Cardiac muscle cell (in vitro differentiated cells and primary cell): ENCODE measurements around the gene TAOK2. TPM values are rescaled to one million over a fixed set of nuclear protein-coding genes. Genes with fewer than 3 reads are reported as not detected.

Source experiments
- DNase-seq, 2 donors: peaks; one replicate each; pipeline versions ENCODE4 v3.0.0 to v3.0.0-alpha.2; 2010 to 2017; ENCODE audit warnings: low read depth in 1 of 2, low spot score in 1 of 2
- H3K27ac ChIP-seq: fragments of 200-600 bp; sonication (generic); 2 replicates; pipeline ENCODE4 v1.5.1; 2016
- H3K27me3 ChIP-seq: fragments of 200-600 bp; sonication (generic); 2 replicates; pipeline ENCODE4 v1.6.0; 2016; ENCODE audit warnings: control low read depth
- H3K36me3 ChIP-seq: fragments of 200-600 bp; sonication (generic); 2 replicates; pipeline ENCODE4 v1.5.1; 2016; ENCODE audit warnings: control low read depth
- H3K4me1 ChIP-seq: fragments of 200-600 bp; sonication (generic); 2 replicates; pipeline ENCODE4 v1.8.1; 2017; ENCODE audit warnings: low read depth, mild to moderate bottlenecking, mixed run types
- H3K4me3 ChIP-seq: fragments of 200-600 bp; sonication (generic); 2 replicates; pipeline ENCODE4 v1.5.1; 2016; ENCODE audit warnings: mild to moderate bottlenecking
- H3K9me3 ChIP-seq: fragments of 200-600 bp; sonication (generic); 2 replicates; pipeline ENCODE4 v1.5.1; 2017; ENCODE audit warnings: low read depth, mild to moderate bottlenecking, control low read depth
- CTCF ChIP-seq: IDR thresholded peaks from 2 replicates; pipeline ENCODE4 v1.5.1; 2012; ENCODE audit warnings: low read depth, mild to moderate bottlenecking, low read length
- polyA plus RNA-seq: library from polyadenylated mRNA; unstranded; fragments of >200 nt; fragmentation: Nextera tagmentation; extraction: Ambion mirVana; gene quantifications from 2 replicates; pipeline ENCODE4 v1.2.1, GENCODE V29; 2016
- total RNA-seq: library from RNA; depleted of rRNA; stranded (reverse); fragments of >200 nt; gene quantifications from 2 replicates; pipeline ENCODE4 v1.2.3, GENCODE V29; 2016

The TAOK2 gene
- total and polyA plus RNA-seq, 2 experiments from 2014 or later = 25.8 to 70.9 TPM

GRCh38 chr16:30006095-30006473, 32.4 kb downstream of the TAOK2 start:
- no peak for DNase-seq
- H3K27me3 ChIP-seq = peaks cover 23% of the 10 kb centered on the region
- no peak overlapping the region for H3K4me3 ChIP-seq
- no peaks in the 10 kb centered on the region for H3K9me3 ChIP-seq
- no peak for TF ChIP-seq CTCF
- H3K27ac ChIP-seq = no peak overlapping the region
- no peaks in the 10 kb centered on the region for H3K36me3 ChIP-seq
- no peaks in the 10 kb centered on the region for H3K4me1 ChIP-seq

- DNase-seq = no peak
- Histone ChIP-seq H3K27me3 (peaks cover 30% of the 10 kb centered on the region), H3K9me3 (no peaks in the 10 kb centered on the region), H3K4me1 (no peaks in the 10 kb centered on the region), H3K4me3 (no peak overlapping the region), H3K27ac (no peak overlapping the region), H3K36me3 (no peaks in the 10 kb centered on the region)
- no peak for TF ChIP-seq CTCF
Observed at GRCh38 chr16:30006659-30007377, 33.1 kb downstream of the TAOK2 start.

- H3K9me3 ChIP-seq = no peaks in the 10 kb centered on the region
- H3K27me3 ChIP-seq = peaks cover 36% of the 10 kb centered on the region
- H3K36me3 ChIP-seq = no peaks in the 10 kb centered on the region
- no peak overlapping the region for H3K4me3 ChIP-seq
- TF ChIP-seq CTCF = no peak
- no peak for DNase-seq
- no peak overlapping the region for H3K27ac ChIP-seq
- H3K4me1 ChIP-seq = no peaks in the 10 kb centered on the region
Observed at GRCh38 chr16:30007378-30007895, 33.8 kb downstream of the TAOK2 start.

GRCh38 chr16:30009085-30009862, 35.6 kb downstream of the TAOK2 start:
- Histone ChIP-seq H3K27me3 (peaks cover 36% of the 10 kb centered on the region), H3K9me3 (no peaks in the 10 kb centered on the region), H3K4me1 (no peaks in the 10 kb centered on the region), H3K4me3 (no peak overlapping the region), H3K36me3 (no peaks in the 10 kb centered on the region), H3K27ac (no peak overlapping the region)
- no peak for DNase-seq
- TF ChIP-seq CTCF = no peak

GRCh38 chr16:30009990-30010843, 36.5 kb downstream of the TAOK2 start:
- Histone ChIP-seq H3K4me1 (no peaks in the 10 kb centered on the region), H3K9me3 (no peaks in the 10 kb centered on the region), H3K27ac (no peak overlapping the region), H3K4me3 (peak overlapping the region; percentile 37), H3K36me3 (no peaks in the 10 kb centered on the region), H3K27me3 (peaks cover 36% of the 10 kb centered on the region)
- TF ChIP-seq CTCF = no peak
- DNase-seq = no peak
